CD4-positive, alpha-beta T cell treated with Interleukin-6 at 100 ng/mL for 8 hours (primary cell): ENCODE results near the gene CDH4.

ENCODE experiments used
- DNase-seq: peaks from one replicate; pipeline ENCODE4 v3.0.0-alpha.2; 2020; ENCODE audit warnings: mixed read lengths, low spot score

CDH4 gene

GRCh38 chr20:61328911-61329558 lies 77.0 kb downstream of the CDH4 start:
- DNase-seq, result peak; percentile 4

GRCh38 chr20:61330441-61330840 lies 78.4 kb downstream of the CDH4 start:
- DNase-seq, result no peak

- DNase-seq, result peak; percentile 15
These were observed 79.5 kb downstream of the CDH4 start for GRCh38 chr20:61331543-61331942.

DNA sequence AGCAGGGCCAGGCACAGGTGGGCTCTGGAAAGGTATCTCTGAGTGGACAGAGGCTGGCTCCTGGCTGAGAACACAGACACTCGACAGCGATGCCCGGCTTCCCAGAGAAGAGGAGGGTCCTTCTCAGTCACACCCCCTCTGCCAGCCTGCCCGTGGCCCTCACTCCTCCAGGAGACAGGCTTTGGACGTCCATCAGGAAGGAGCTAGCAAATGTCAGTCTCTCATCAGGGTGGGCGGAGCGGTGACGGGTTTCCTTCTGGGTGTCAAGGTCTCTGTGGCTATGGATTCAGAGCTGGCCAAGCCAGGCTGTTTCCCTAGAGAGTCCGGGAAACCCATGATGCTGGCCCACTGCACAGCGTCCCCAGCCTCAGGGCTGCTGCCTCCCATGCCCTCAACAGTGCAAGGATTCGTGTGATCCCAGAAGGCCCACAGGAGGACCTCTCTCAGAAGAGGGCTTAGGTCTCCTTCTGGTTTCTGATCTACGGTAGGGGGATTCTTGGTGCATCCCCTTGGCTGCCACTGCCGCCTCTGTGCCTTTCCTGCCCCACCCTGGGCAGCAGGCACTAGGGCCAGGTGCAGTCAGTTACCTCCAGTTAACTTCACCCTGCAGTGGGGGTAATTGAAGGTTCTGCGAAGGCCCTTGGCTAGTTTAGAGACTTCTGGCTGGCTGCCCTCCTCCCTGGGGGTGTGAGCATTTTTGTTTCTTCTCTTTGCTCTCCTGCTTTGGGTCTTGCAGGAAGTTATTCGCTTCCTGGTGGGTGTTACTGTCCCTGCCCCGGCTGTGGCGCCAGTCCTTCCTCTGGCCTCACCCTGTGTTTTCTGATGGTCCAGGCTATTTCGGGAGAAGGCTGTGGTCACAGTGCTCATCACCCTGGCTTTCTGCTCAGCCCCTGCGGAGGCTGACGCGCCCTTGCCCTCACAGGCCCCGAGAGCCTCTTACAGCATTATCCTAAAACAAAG lies 80.2 kb downstream of the CDH4 start:
- no peak for DNase-seq

DNA sequence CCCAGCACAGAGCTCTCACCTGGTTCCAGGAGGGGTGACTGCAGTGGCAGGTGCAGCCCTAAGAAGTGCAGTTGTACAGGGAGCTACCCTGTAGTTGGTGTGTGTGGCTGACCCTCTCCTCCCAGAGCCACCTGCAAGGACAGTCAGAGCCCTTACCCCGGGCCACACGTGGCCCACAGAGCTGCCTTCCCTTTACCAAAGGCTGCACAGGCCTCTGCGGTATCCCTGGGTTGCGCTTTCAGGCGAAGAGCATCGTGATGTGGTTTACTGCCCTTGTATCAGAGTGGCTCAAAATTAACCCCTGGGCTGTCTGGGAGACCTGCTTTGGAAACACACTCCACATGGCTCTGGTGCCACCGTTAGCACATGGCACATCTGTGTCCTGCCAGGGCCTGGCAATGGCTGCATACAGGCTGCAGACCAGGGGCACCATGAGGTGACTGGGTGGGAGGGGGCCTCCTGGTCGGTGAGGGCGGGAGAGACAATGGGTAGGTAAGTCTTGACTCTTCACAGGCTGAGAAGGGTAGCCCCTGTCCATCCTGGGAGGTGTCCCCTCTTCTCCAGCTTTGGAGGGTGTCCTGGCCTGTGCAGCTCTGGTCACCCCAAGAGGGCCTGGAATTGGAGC lies 81.5 kb downstream of the CDH4 start:
- DNase-seq, result no peak

- DNase-seq, result no peak
These were observed 88.1 kb downstream of the CDH4 start for GRCh38 chr20:61340157-61340556.

DNA sequence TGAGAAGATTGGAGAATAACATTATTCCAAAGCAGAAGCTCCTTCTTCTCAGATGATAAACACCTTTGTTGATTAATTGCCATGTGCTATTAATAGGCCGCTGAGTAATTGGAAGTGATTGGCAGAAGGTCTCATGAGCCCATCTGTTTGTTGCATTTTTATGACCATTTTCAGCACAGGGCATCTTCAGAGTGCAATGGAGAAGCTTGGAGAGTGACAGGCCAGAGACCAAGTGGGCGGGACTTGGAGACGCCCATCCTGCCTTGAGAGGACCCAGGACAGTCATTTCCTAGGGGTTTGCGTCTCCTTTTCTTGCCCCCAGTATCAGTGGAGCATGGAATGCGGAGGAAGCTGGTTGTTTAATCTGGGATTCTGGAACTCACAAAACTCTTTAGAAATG lies 89.5 kb downstream of the CDH4 start:
- DNase-seq, result no peak

- no peak for DNase-seq
These were observed 91.9 kb downstream of the CDH4 start for GRCh38 chr20:61343934-61344333.

DNA sequence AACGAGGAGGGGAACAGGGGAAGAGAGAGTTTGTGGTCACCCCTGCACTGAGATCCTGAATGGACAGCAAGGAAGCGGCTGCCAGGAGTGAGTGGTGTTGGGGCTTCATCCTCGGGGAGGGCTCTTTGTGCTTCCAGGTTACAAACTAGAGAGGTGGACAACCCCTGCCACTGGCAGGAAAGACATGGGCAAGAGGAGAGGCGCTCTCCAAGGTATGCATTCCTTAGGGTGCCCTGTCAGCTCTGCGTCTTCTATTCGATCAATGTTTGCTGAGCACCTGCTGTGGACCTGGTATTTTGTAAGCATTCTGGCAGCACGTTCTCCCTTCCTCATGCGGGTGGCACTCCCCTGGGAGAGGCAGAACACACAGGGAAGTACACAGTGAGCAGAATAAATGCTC lies 93.6 kb downstream of the CDH4 start:
- no peak for DNase-seq

DNA sequence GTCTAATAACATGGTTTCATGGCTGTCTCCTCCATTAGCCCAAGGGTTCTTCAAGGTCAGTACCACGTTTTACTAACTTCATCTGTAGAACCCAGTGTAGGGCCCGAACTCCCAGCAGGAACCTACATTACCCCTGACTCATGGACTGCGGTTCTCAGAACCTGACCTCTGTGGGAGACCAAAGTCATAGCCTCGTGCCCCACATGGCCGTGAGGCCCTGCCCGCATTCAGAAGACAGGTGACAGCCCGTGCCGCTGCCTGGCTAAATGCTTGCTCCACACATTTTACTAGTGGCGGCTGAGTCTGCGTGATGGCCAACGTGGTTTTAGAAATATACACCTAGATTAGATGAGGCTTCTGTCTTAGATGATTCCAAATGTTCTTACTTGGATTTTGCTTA lies 94.9 kb downstream of the CDH4 start:
- no peak for DNase-seq

GRCh38 chr20:61347443-61347842 lies 95.4 kb downstream of the CDH4 start:
- no peak for DNase-seq

DNA sequence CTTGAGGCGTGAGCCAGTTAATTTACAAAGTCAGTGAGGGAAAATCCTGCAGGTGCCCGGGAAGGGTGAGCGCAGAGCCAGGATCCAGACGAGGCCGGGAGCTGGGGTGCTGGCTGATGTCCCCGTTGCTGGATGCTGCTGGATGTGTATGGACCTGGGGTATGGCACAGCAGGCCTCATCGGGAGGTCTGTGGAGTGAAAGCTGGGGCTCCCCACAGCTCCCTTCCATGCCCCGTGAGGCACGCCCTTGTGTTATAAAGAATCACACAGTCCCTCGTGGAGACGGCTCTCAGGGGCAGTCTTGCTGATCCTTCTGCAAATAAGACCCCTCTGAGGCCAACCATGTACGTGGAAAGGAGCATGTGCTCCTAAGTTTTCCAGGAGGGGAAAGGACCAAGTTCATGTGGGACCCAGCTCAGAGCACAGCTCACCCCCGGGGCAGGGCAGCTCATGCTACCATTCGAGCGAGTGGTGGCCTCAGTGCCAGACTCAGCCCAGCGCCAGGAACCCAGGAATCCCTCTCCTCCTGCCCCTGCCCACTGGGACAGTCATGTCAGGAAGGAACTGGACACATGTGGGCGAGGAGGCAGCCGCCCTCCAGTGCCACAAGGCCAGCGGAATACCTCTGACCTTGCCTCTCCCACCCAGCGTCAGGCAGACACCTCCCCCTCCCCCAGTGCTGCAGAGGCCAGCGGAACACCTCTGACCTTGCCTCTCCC lies 97.5 kb downstream of the CDH4 start:
- DNase-seq, result no peak

DNA sequence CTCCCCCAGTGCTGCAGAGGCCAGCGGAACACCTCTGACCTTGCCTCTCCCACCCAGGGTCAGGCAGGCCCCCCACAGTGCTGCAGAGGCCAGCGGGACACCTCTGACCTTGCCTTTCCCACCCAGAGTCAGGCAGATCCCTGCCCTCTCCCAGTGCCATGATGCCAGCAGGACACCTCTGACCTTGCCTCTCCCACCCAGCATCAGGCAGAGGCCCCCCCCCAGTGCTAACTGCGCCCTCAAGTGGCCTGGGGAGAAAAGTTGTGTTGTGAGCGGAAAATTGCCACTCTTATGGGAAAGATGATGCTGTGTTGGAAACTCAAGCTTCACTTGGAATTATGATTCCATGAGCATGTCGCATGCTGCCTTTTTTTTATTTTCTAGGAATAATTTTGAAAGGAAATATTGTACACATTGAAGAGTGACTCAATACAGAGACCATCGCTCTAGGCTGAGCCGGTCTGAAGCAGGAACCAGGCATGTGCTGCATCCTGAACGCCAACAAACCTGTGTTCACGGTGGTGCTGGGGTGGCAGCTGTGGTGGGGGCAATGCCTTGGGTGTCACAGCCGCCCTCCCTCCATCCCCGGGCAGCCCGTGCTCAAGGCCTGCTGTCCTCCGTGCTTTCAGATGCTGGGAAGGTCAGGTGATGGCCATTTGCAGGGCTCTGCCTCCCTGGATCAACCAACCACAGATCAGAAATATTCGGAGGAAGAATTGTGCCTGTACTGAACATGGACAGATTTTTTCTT lies 98.6 kb downstream of the CDH4 start:
- DNase-seq, result no peak

GRCh38 chr20:61352346-61353260 lies 100.5 kb downstream of the CDH4 start:
- DNase-seq, result no peak

DNA sequence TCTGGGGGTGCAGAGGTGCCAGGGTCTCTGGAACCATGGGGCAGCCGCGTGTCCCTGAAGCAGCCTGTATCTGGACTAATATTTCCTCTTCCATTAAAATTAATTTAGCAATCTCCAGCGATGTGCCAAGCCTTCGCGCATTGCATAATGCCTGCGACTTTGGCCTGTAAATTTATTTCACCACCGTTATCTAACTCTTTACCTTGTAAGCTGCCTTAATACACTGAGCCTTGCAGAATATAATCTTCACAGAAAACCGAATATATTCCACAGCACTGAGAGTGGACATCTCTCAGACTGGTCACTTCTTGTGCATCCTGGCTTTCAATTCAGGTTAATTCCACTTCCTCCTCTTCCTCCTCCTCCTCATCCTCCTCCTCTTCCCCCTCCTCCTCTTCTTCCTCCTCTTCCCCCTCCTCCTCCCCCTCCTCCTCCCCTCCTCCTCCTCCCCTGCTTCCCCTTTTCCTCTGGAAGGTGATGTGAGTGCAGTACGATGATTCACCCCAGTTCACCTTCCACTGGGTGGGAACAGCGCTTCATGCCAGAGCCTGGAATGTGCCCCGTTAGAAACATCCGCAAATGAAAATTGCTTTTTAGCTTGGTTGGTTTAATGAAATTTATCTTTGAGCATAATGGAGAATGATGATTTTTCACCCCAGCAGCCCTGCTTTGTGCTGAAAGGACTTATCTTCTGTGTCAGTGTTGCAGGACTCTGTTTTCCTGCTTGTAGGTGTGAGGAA lies 101.4 kb downstream of the CDH4 start:
- no peak for DNase-seq

DNA sequence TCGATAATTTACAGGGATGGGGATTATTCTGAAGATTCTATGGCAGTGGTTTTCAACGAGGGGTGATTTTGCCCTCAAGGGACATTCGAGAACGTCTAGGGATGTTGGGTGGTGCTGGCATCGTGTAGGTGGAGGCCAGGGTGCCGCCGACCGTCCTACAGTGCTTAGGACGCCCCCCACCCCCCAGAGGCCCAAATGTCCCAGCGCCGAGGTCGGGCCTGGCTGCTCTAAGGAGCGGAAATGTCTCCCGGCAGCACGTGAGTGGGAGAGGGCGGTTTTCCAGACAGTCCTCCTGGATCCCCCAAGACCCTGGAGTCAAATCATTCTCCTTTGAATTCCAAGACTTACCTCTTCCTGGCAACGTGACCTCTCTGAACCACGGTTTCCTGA lies 101.9 kb downstream of the CDH4 start:
- no peak for DNase-seq

- DNase-seq, result no peak
These were observed 102.4 kb downstream of the CDH4 start for GRCh38 chr20:61354501-61354900.

DNA sequence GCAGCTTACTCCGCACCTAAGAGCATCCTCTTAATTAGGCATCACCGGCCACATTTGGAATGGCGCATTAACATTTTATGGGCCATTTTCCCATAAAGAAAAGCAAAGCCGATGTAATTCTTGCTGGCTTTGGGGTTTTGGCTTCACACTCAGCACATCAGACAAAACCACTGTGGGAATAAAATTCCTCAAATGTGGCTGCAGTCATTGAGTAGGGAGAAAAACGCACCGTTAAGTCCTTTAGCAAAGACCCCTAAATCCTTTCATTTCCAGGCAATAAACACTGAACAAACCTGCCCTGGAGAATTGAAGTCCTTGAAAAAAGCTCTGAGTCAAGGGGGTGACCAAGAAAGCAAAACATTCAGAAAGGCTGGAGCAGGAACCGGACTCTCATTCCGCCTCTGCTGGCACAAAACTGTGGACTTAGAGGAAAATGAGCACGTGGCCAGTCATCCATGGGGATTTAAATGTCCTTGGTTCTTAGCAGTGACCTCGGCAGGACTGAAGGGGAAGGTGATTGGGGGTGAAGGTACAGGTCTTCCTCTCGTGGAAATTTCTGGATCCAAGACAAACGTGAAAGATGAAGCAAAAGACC lies 102.9 kb downstream of the CDH4 start:
- no peak for DNase-seq

- no peak for DNase-seq
These were observed 103.5 kb downstream of the CDH4 start for GRCh38 chr20:61355585-61355984.
